Measurements from ENCODE around the gene FOXP1. TPM values are rescaled to one million over a fixed set of nuclear protein-coding genes. Genes with fewer than 3 reads are reported as not detected.

The FOXP1 gene
- total and polyA plus RNA-seq, 2 of the 8 experiments (the other 6 are each of a cell fraction or from before 2014, with no cell fraction given) = 13.9 to 25.4 TPM

DNA sequence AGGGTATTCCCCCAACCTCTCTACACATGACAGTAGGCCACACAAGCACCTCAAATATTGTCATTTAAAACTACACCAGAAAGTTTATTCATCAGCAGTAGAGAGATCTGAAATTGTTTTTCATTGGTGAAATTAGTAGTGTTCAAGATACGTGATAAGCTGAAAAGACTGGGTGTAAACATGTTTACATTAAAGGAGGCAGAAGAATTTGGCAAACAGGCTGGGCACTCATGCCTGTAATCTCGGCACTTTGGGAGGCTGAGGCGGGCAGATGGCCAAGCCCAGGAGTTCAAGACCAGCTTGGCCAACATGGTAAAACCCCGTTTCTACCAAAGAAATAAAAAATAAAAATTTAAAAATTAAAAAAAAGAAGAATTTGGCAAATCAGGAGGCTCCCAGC lies 255.6 kb downstream of the FOXP1 start:
- no peak overlapping the region for H3K14ac ChIP-seq (ENCODE audit: insufficient read length)
- DNase-seq (ENCODE audit: low read depth in 1 of 2, low spot score in 2 of 2) (no peak), FAIRE-seq (no peak)
- no peaks in the 10 kb centered on the region for H3K23me2 ChIP-seq (ENCODE audit: low read depth, low read length)
- no peak overlapping the region for H3K9ac ChIP-seq (replicated peaks in 1 of 4; ENCODE audit: extremely low read depth in 1 of 4, low read depth in 3 of 4, low read length in 3 of 4)
- H2BK12ac ChIP-seq (ENCODE audit: low read depth, low read length) = no peak overlapping the region
- H3K23ac ChIP-seq (ENCODE audit: insufficient read length) = no peak overlapping the region
- no peak overlapping the region for H3K27ac ChIP-seq (ENCODE audit: low read depth, low read length)
- no peak overlapping the region for H3K4me3 ChIP-seq (ENCODE audit: extremely low read depth in 1 of 4, insufficient read depth in 2 of 4, low read depth in 3 of 4, low read length in 4 of 4)
- H3K4me2 ChIP-seq (ENCODE audit: insufficient read depth in 1 of 2, low read depth in 2 of 2, low read length in 2 of 2) = no peak overlapping the region
- no peaks in the 10 kb centered on the region for H4K20me1 ChIP-seq (replicated peaks in 1 of 2; ENCODE audit: control insufficient read depth in 1 of 2, insufficient read depth in 2 of 2, low read length in 2 of 2)
- H3K56ac ChIP-seq (replicated peaks; ENCODE audit: insufficient read length, low read depth, low read length) = no peak overlapping the region
- no peak overlapping the region for H2BK120ac ChIP-seq (replicated peaks; ENCODE audit: low read depth, low read length)
- peaks cover 0 to 6% of the 10 kb centered on the region in 2 experiments; a peak in 1 of 4 replicates for H3K9me3 ChIP-seq (ENCODE audit: insufficient read depth in 2 of 2, low read depth in 1 of 2, low read length in 1 of 2)
- CTCF ChIA-PET (ENCODE audit: partially characterized antibody) = interaction anchor here (0.6 kb wide), 1 partner anchor 1206 kb away, joined by 3 read pairs; no protein-coding TSS in a partner anchor
- POLR2A ChIA-PET (ENCODE audit: partially characterized antibody) = no interaction called here
- H3K4ac ChIP-seq (replicated peaks; ENCODE audit: insufficient read length, low read depth, low read length) = no peak overlapping the region
- H3K36me3 ChIP-seq (ENCODE audit: control insufficient read depth in 2 of 4, insufficient read depth in 4 of 4, low read length in 3 of 4) = no peaks in the 10 kb centered on the region; a peak in 1 of 8 replicates
- no peak overlapping the region for H4K8ac ChIP-seq (ENCODE audit: extremely low read depth, insufficient read depth, low read length)
- H4K5ac ChIP-seq (ENCODE audit: insufficient read length, low read depth, low read length) = no peak overlapping the region
- no peaks in the 10 kb centered on the region for H3K27me3 ChIP-seq (replicated peaks in 1 of 4; ENCODE audit: control insufficient read depth in 3 of 4, extremely low read depth in 1 of 4, insufficient read depth in 3 of 4, low read length in 3 of 4)
- H2AK5ac ChIP-seq (ENCODE audit: low read depth, low read length) = no peak overlapping the region
- H2BK20ac ChIP-seq (ENCODE audit: low read length) = no peak overlapping the region
- H3K4me1 ChIP-seq (replicated peaks in 1 of 4; ENCODE audit: control insufficient read depth in 3 of 4, insufficient read depth in 4 of 4, low read length in 3 of 4) = no peaks in the 10 kb centered on the region; a peak in 1 of 7 replicates
- WGBS, 2 experiments (ENCODE audit: extremely low coverage in 1 of 2, insufficient coverage in 1 of 2, insufficient read length in 1 of 2, insufficient replicate concordance in 2 of 2, low coverage in 1 of 2, low lambda C conversion rate in 2 of 2, missing lambda C conversion rate in 1 of 2) = 90% methylated on average over 4 of the region's 4 CpGs; no CpG with 5 or more reads in 1 of the 2 experiments
- H3K79me1 ChIP-seq (ENCODE audit: low read depth, low read length) = no peaks in the 10 kb centered on the region
- no peak overlapping the region for H3K18ac ChIP-seq (ENCODE audit: extremely low read depth, low read length)
- no peak overlapping the region for H2BK5ac ChIP-seq (ENCODE audit: low read depth, low read length)
- no peak overlapping the region for H2AFZ ChIP-seq (ENCODE audit: low read length)
- no peak overlapping the region for H2BK15ac ChIP-seq (ENCODE audit: low read length)
- no peak overlapping the region for H4K91ac ChIP-seq (replicated peaks; ENCODE audit: insufficient read length, low read length)
- H3K79me2 ChIP-seq (ENCODE audit: control insufficient read depth in 1 of 2, insufficient read depth in 2 of 2, low read length in 2 of 2) = no peaks in the 10 kb centered on the region
- TF ChIP-seq, protein P1, sequence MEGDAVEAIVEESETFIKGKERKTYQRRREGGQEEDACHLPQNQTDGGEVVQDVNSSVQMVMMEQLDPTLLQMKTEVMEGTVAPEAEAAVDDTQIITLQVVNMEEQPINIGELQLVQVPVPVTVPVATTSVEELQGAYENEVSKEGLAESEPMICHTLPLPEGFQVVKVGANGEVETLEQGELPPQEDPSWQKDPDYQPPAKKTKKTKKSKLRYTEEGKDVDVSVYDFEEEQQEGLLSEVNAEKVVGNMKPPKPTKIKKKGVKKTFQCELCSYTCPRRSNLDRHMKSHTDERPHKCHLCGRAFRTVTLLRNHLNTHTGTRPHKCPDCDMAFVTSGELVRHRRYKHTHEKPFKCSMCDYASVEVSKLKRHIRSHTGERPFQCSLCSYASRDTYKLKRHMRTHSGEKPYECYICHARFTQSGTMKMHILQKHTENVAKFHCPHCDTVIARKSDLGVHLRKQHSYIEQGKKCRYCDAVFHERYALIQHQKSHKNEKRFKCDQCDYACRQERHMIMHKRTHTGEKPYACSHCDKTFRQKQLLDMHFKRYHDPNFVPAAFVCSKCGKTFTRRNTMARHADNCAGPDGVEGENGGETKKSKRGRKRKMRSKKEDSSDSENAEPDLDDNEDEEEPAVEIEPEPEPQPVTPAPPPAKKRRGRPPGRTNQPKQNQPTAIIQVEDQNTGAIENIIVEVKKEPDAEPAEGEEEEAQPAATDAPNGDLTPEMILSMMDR (IDR thresholded peaks at IDR 0.05; ENCODE audit: control extremely low read depth in 1 of 3, insufficient read depth in 1 of 3, low read depth in 1 of 3, low read length in 3 of 3) = no peak
- no peak for TF ChIP-seq BRCA1 (IDR thresholded peaks at IDR 0.05; ENCODE audit: low read depth, low read length)
- TF ChIP-seq EGR1 (IDR thresholded peaks at IDR 0.05; ENCODE audit: borderline replicate concordance, low read depth, low read length) = no peak
- TF ChIP-seq BCL11A (IDR thresholded peaks at IDR 0.05; ENCODE audit: low read depth in 2 of 2, low read length in 2 of 2) = no peak
- no peak for TF ChIP-seq BACH1 (IDR thresholded peaks at IDR 0.05; ENCODE audit: low read length)
- no peak for TF ChIP-seq KDM5A (IDR thresholded peaks at IDR 0.05; ENCODE audit: low read length)
- no peak for TF ChIP-seq NANOG (IDR thresholded peaks at IDR 0.05; ENCODE audit: insufficient read depth, low read depth, low read length, poor library complexity, severe bottlenecking)
- no peak for TF ChIP-seq CHD2 (IDR thresholded peaks at IDR 0.05; ENCODE audit: low read length)
- TF ChIP-seq, protein P2, sequence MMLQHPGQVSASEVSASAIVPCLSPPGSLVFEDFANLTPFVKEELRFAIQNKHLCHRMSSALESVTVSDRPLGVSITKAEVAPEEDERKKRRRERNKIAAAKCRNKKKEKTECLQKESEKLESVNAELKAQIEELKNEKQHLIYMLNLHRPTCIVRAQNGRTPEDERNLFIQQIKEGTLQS (IDR thresholded peaks at IDR 0.05; ENCODE audit: insufficient read depth, low read depth, low read length) = no peak
- TF ChIP-seq TEAD4 (IDR thresholded peaks at IDR 0.05; ENCODE audit: low read depth, low read length) = no peak
- no peak for TF ChIP-seq RXRA (IDR thresholded peaks at IDR 0.05; ENCODE audit: insufficient read depth, low read depth, low read length)
- no peak for TF ChIP-seq GABPA (IDR thresholded peaks at IDR 0.05; ENCODE audit: borderline replicate concordance, insufficient read depth, low read length)

Data from H1 (cell line).